ENCODE data around the gene RDH12. TPM values are rescaled to one million over a fixed set of nuclear protein-coding genes. Genes with fewer than 3 reads are reported as not detected.

Gene RDH12
- total RNA-seq, 1 experiment from 2014 or later = not detected

DNA sequence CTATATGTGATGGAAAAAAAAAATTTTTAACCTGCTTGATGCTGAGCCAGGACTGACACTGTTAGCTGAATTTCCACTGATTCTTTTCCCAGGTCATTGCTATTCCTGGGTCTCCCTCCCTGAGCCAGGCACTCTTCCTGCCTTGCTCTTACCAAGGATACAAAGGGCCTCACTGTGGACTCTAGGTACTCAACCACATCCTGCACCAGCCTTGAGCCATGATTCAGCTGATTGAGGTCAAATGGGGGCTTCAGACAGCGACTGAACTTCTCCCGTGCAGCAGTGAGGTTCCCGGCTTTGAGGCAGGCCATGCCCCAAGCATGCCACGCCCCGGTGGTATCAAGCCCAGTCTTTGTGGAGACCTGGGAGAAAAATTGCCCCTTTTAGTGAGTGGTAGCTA, 60.4 kb downstream of the RDH12 start:
- Histone ChIP-seq H3K4me3 (ENCODE audit: low read depth, low read length, poor library complexity, severe bottlenecking) (no peak overlapping the region), H3K9me3 (ENCODE audit: low read depth, low read length, poor library complexity, severe bottlenecking) (no peaks in the 10 kb centered on the region), H3K27ac (ENCODE audit: low read depth, low read length, poor library complexity, severe bottlenecking) (no peak overlapping the region), H3K27me3 (replicated peaks; ENCODE audit: insufficient read depth, low read depth, low read length, poor library complexity) (no peaks in the 10 kb centered on the region), H3K36me3 (ENCODE audit: insufficient read depth, low read length, poor library complexity, severe bottlenecking) (peaks cover 3% of the 10 kb centered on the region), H3K4me1 (ENCODE audit: insufficient read depth, low read length, poor library complexity, severe bottlenecking) (no peaks in the 10 kb centered on the region)
- POLR2A ChIA-PET (ENCODE audit: low non-redundant PET) = no interaction called here
- BruUV-seq (replicated peaks) = no TSS peak
- CTCF ChIA-PET = no interaction called here
- no peak for DNase-seq (ENCODE audit: low spot score)
- intact Hi-C loops (cut with micrococcal nuclease; ENCODE audit: unreplicated experiment) = no loop called here
- TF ChIP-seq CTCF (conservative IDR thresholded peaks at IDR 0.05; ENCODE audit: low read depth, low read length) (no peak), EZH2 (IDR thresholded peaks at IDR 0.05; ENCODE audit: borderline replicate concordance, low read depth, low read length, poor library complexity, severe bottlenecking) (no peak)

GRCh38 chr14:67763158-67763822, 61.6 kb downstream of the RDH12 start:
- no peaks in the 10 kb centered on the region for H3K4me1 ChIP-seq (ENCODE audit: insufficient read depth, low read length, poor library complexity, severe bottlenecking)
- H3K27me3 ChIP-seq (replicated peaks; ENCODE audit: insufficient read depth, low read depth, low read length, poor library complexity) = no peaks in the 10 kb centered on the region
- no TSS peak for BruUV-seq (replicated peaks)
- H3K36me3 ChIP-seq (ENCODE audit: insufficient read depth, low read length, poor library complexity, severe bottlenecking) = peaks cover 9% of the 10 kb centered on the region
- no peak for TF ChIP-seq EZH2 (IDR thresholded peaks at IDR 0.05; ENCODE audit: borderline replicate concordance, low read depth, low read length, poor library complexity, severe bottlenecking)
- TF ChIP-seq CTCF (conservative IDR thresholded peaks at IDR 0.05; ENCODE audit: low read depth, low read length) = no peak
- ChIA-PET CTCF (no interaction called here), POLR2A (ENCODE audit: low non-redundant PET) (no interaction called here)
- H3K27ac ChIP-seq (ENCODE audit: low read depth, low read length, poor library complexity, severe bottlenecking) = no peak overlapping the region
- no peak overlapping the region for H3K4me3 ChIP-seq (ENCODE audit: low read depth, low read length, poor library complexity, severe bottlenecking)
- no peak for DNase-seq (ENCODE audit: low spot score)
- intact Hi-C loops (cut with micrococcal nuclease; ENCODE audit: unreplicated experiment) = no loop called here
- no peaks in the 10 kb centered on the region for H3K9me3 ChIP-seq (ENCODE audit: low read depth, low read length, poor library complexity, severe bottlenecking)

- no peak for DNase-seq (ENCODE audit: low spot score)
- Histone ChIP-seq H3K36me3 (ENCODE audit: insufficient read depth, low read length, poor library complexity, severe bottlenecking) (peaks cover 16% of the 10 kb centered on the region), H3K4me1 (ENCODE audit: insufficient read depth, low read length, poor library complexity, severe bottlenecking) (no peaks in the 10 kb centered on the region), H3K9me3 (ENCODE audit: low read depth, low read length, poor library complexity, severe bottlenecking) (no peaks in the 10 kb centered on the region), H3K27me3 (replicated peaks; ENCODE audit: insufficient read depth, low read depth, low read length, poor library complexity) (no peaks in the 10 kb centered on the region), H3K4me3 (ENCODE audit: low read depth, low read length, poor library complexity, severe bottlenecking) (no peak overlapping the region), H3K27ac (ENCODE audit: low read depth, low read length, poor library complexity, severe bottlenecking) (no peak overlapping the region)
- ChIA-PET CTCF (no interaction called here), POLR2A (ENCODE audit: low non-redundant PET) (no interaction called here)
- intact Hi-C loops (cut with micrococcal nuclease; ENCODE audit: unreplicated experiment) = no loop called here
- BruUV-seq (replicated peaks) = no TSS peak
- TF ChIP-seq EZH2 (IDR thresholded peaks at IDR 0.05; ENCODE audit: borderline replicate concordance, low read depth, low read length, poor library complexity, severe bottlenecking) (no peak), CTCF (conservative IDR thresholded peaks at IDR 0.05; ENCODE audit: low read depth, low read length) (no peak)
Observed at GRCh38 chr14:67764496-67764895, 62.8 kb downstream of the RDH12 start.

All from A673 (cell line).